T-helper 1 cell treated with Interleukin-12 subunit alpha and Interleukin-12 subunit beta and Interleukin-4 antibody, amounts not matched to agents 30 μg/mL and 1 μg/mL, for 36 hours (primary cell): ENCODE data around the gene VSTM4.

ENCODE experiments used
- H3K27ac Mint-ChIP-seq: one replicate; pipeline ENCODE4 v1.8.0; 2021; ENCODE audit warnings: mild to moderate bottlenecking, mixed read lengths
- H3K27me3 Mint-ChIP-seq: one replicate; pipeline ENCODE4 v1.8.0; 2021; ENCODE audit warnings: low read depth, mixed read lengths
- H3K36me3 Mint-ChIP-seq: one replicate; pipeline ENCODE4 v1.8.0; 2021; ENCODE audit warnings: low read depth, mixed read lengths
- H3K4me1 Mint-ChIP-seq: one replicate; pipeline ENCODE4 v1.8.0; 2021; ENCODE audit warnings: low read depth, mixed read lengths
- H3K4me3 Mint-ChIP-seq: one replicate; pipeline ENCODE4 v1.8.0; 2021; ENCODE audit warnings: mild to moderate bottlenecking, moderate library complexity, mixed read lengths
- H3K9me3 Mint-ChIP-seq: one replicate; pipeline ENCODE4 v1.8.0; 2021; ENCODE audit warnings: mixed read lengths

VSTM4 gene

GRCh38 chr10:49152037-49152436 is 36.7 kb upstream of the VSTM4 start:
- H3K4me3 Mint-ChIP-seq, result no peak overlapping the region
- H3K36me3 Mint-ChIP-seq, result no peaks in the 10 kb centered on the region
- peaks cover 19% of the 10 kb centered on the region for H3K27me3 Mint-ChIP-seq
- peaks cover 6% of the 10 kb centered on the region for H3K4me1 Mint-ChIP-seq
- peaks cover 6% of the 10 kb centered on the region for H3K9me3 Mint-ChIP-seq
- no peak overlapping the region for H3K27ac Mint-ChIP-seq

- Mint-ChIP-seq H3K27ac (no peak overlapping the region), H3K27me3 (peaks cover 20% of the 10 kb centered on the region), H3K36me3 (no peaks in the 10 kb centered on the region), H3K9me3 (peaks cover 6% of the 10 kb centered on the region), H3K4me3 (no peak overlapping the region), H3K4me1 (peaks cover 3% of the 10 kb centered on the region)
These were observed 36.2 kb upstream of the VSTM4 start for GRCh38 chr10:49151481-49151880.

DNA sequence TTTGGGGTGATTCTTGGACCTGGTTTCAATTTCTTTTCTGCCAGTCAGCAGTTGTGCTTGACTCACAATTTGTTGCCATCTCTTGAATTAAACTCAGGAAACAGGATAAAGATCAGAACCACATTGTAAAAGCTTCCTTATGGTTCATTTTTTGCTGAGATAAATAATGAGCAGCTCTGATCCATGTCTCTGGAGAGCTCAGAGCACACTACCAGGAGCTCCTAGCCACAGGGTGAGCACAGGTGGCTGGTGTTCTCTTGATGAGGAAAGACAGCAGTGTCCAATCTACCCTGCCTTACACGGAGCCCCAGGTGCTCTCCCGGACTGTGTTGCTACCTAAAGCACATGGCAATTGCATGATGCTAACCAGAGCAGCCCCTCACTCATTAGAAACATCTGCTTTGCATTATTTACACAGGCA is 35.7 kb upstream of the VSTM4 start:
- Mint-ChIP-seq H3K4me3 (no peak overlapping the region), H3K9me3 (peaks cover 6% of the 10 kb centered on the region), H3K27ac (no peak overlapping the region), H3K27me3 (peaks cover 21% of the 10 kb centered on the region), H3K4me1 (no peaks in the 10 kb centered on the region), H3K36me3 (no peaks in the 10 kb centered on the region)

DNA sequence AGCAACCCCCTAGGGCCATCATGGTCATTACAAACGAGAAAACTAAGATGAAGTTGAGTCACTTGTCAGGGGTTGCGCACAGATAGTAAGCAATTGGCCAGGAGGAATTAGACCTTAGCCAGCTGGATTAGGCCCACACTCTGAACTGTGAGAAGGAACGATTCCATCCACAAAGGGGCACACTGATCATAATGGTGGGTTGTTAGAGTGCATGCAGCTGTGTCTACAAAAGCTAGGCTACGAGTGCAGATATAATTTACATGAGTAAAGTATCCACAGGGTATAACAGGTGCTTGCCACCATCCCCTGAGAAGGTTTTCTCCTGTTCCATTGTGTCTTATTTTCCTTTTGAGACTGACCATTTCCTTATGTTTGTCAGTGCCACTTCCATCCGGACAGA is 35.1 kb upstream of the VSTM4 start:
- Mint-ChIP-seq H3K27me3 (peaks cover 27% of the 10 kb centered on the region), H3K4me3 (no peak overlapping the region), H3K4me1 (no peaks in the 10 kb centered on the region), H3K9me3 (peaks cover 6% of the 10 kb centered on the region), H3K27ac (no peak overlapping the region), H3K36me3 (no peaks in the 10 kb centered on the region)

DNA sequence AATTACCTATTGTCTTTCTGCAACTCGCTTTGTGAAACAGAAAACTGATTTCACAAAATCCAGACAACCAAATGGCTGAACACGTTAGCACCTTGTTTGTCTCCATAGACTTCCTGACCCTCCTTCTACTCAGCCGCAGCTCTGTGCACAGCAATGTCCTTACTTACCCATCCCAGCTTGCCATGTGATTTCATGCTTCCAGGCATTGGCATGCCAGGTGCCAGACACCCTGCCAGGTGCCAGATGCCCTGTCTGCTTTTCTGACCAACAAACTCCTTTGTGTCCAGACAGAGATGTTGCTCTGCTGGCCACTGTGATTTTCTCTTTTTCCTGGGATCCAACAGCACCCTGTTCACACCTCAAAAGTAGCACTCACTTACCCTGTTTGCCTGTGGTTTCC is 34.6 kb upstream of the VSTM4 start:
- peaks cover 6% of the 10 kb centered on the region for H3K9me3 Mint-ChIP-seq
- no peaks in the 10 kb centered on the region for H3K4me1 Mint-ChIP-seq
- H3K27me3 Mint-ChIP-seq, result peaks cover 30% of the 10 kb centered on the region
- no peaks in the 10 kb centered on the region for H3K36me3 Mint-ChIP-seq
- no peak overlapping the region for H3K27ac Mint-ChIP-seq
- H3K4me3 Mint-ChIP-seq, result no peak overlapping the region

- no peak overlapping the region for H3K4me3 Mint-ChIP-seq
- no peaks in the 10 kb centered on the region for H3K4me1 Mint-ChIP-seq
- no peaks in the 10 kb centered on the region for H3K36me3 Mint-ChIP-seq
- peaks cover 6% of the 10 kb centered on the region for H3K9me3 Mint-ChIP-seq
- peaks cover 26% of the 10 kb centered on the region for H3K27me3 Mint-ChIP-seq
- H3K27ac Mint-ChIP-seq, result no peak overlapping the region
These were observed 28.9 kb upstream of the VSTM4 start for GRCh38 chr10:49144058-49144720.

DNA sequence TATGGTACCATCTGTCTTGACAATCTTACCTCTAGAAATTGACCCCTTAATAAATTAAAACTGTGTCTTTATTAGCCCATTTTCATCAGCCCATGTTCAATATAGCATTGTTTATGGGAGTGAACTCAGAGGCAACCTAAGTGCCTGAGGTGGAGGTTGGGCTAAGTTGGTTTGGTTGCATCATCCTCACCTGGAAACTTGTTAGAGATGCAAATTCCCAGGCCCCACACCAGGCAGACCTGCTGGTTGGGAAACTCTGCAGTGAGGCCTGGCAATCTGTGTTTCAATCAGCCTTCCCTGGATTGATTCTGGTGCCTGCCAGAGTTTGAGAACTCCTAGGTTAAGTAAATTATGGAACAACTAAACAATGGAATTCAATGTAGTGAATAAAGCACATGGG is 27.9 kb upstream of the VSTM4 start:
- no peak overlapping the region for H3K4me3 Mint-ChIP-seq
- H3K27ac Mint-ChIP-seq, result no peak overlapping the region

GRCh38 chr10:49141541-49142332 is 26.4 kb upstream of the VSTM4 start:
- H3K4me3 Mint-ChIP-seq, result no peak overlapping the region
- H3K36me3 Mint-ChIP-seq, result no peaks in the 10 kb centered on the region
- no peak overlapping the region for H3K27ac Mint-ChIP-seq
- H3K4me1 Mint-ChIP-seq, result no peaks in the 10 kb centered on the region
- H3K9me3 Mint-ChIP-seq, result no peaks in the 10 kb centered on the region
- peaks cover 20% of the 10 kb centered on the region for H3K27me3 Mint-ChIP-seq

More for the DNA sequence above, 27.9 kb upstream of the VSTM4 start:
- Mint-ChIP-seq H3K9me3 (peaks cover 3% of the 10 kb centered on the region), H3K4me1 (no peaks in the 10 kb centered on the region), H3K27me3 (peaks cover 23% of the 10 kb centered on the region), H3K36me3 (no peaks in the 10 kb centered on the region)

- no peaks in the 10 kb centered on the region for H3K4me1 Mint-ChIP-seq
- no peaks in the 10 kb centered on the region for H3K9me3 Mint-ChIP-seq
- peaks cover 13% of the 10 kb centered on the region for H3K27me3 Mint-ChIP-seq
- H3K27ac Mint-ChIP-seq, result no peak overlapping the region
- no peaks in the 10 kb centered on the region for H3K36me3 Mint-ChIP-seq
- H3K4me3 Mint-ChIP-seq, result no peak overlapping the region
These were observed 25.2 kb upstream of the VSTM4 start for GRCh38 chr10:49140304-49141177.

DNA sequence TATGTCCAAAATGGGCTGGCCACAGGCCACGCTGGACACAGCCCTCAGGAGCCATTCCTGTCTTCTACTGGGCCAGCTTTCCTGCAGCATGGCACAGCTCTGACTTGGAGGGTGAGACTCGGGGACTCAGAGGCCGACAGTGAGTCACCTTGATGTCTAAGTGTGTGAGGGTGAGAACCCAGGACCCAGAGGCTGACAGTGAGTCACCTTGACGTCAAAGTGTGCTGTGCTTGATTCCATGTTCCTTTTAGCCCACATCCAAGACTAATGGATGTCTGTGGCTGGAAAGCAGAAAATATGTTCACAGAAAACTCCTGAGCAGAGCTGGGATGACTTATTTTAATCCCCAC is 24.5 kb upstream of the VSTM4 start:
- Mint-ChIP-seq H3K27me3 (peaks cover 9% of the 10 kb centered on the region), H3K9me3 (no peaks in the 10 kb centered on the region), H3K27ac (no peak overlapping the region), H3K4me1 (no peaks in the 10 kb centered on the region), H3K36me3 (no peaks in the 10 kb centered on the region), H3K4me3 (no peak overlapping the region)

DNA sequence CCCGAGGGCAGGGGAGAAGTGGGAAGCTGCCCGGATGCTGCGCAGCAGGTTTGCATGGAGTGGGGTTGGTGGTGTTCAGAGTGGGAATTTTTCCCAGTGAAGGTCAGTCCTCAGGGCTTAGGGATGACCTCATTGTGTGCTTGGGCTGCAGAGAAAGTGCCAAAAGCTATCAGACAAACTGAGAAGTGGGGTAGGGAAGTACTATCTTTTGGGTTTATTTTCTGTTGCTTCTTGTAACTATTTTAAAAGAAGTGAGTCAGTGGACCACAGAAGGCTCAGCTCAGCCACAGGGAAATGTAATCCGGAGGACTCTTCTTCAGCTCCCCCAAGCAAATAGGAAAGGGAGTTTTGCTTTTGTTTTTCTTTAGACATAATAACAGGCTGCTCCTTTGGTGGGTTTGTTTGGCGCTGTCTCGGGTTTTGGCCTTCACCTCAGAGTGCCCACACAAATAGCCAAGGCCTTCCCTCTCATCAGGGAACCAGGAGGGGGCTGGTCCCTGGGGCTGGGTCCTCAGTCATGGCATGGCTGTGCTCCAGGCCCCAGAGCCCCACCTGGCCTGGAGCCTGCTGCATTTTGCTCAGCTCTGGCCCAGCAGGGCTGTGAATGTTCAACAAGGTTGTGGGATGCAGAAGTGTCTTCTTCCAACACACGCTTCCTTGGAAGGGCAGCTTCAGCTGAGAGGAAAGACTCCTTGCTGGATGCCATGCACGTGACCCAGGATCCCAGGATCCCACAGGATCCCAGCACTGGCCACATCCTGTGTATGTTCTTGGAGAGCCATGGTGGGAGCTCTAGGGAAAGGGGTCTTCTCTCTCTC is 23.9 kb upstream of the VSTM4 start:
- peaks cover 9% of the 10 kb centered on the region for H3K27me3 Mint-ChIP-seq
- no peaks in the 10 kb centered on the region for H3K9me3 Mint-ChIP-seq
- no peak overlapping the region for H3K27ac Mint-ChIP-seq
- H3K4me3 Mint-ChIP-seq, result no peak overlapping the region
- no peaks in the 10 kb centered on the region for H3K36me3 Mint-ChIP-seq
- no peaks in the 10 kb centered on the region for H3K4me1 Mint-ChIP-seq

DNA sequence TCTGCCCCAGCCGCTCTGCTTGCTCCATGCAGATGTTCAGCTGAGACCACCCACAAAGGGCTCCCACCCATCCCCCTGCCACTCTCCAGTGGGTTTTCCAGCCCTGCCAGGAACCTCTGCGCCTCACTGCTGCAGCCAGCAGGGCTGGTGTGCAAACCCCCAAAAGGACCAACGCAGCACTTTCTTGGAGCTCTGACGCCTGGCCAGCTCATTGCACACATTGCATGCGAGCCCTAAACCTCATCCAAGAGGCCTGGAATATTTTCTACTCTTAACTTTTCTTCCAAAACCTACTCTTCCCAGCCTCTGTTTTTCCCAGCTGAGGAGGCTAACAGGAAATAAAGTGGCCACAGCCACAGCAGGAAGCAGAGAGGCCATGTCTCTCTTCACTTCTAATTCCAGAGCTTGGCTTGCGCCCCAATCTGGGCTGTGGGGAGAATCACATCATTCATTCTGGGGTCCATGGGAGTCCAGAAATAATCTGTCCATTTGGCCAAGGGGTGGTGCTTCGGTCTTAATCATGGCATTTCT is 23.1 kb upstream of the VSTM4 start:
- no peak overlapping the region for H3K27ac Mint-ChIP-seq
- H3K4me3 Mint-ChIP-seq, result no peak overlapping the region
- H3K9me3 Mint-ChIP-seq, result no peaks in the 10 kb centered on the region
- peaks cover 5% of the 10 kb centered on the region for H3K27me3 Mint-ChIP-seq
- no peaks in the 10 kb centered on the region for H3K4me1 Mint-ChIP-seq
- no peaks in the 10 kb centered on the region for H3K36me3 Mint-ChIP-seq

DNA sequence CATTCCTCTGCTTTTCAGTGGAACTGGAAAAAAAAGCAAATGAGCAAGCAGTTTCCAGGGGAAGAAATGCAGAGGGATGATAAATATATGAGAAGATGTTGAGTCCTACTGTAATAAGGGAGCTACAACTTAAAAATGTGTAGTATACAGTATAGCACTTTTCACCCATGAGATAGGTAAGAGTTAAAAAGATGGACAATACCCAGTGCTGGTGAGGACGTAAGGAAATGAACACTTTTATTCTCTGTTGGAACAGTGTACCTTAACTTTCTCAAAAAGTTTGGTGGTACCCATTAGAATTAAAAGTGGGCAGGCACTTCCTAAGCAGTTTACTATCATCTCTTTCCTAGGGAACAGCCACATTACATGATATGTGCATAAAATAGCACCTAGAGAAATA is 21.2 kb upstream of the VSTM4 start:
- Mint-ChIP-seq H3K9me3 (no peaks in the 10 kb centered on the region), H3K27me3 (no peaks in the 10 kb centered on the region), H3K27ac (no peak overlapping the region), H3K36me3 (no peaks in the 10 kb centered on the region), H3K4me3 (no peak overlapping the region), H3K4me1 (no peaks in the 10 kb centered on the region)
